AG04450 (cell line): ENCODE measurements around the gene SCAI. TPM values are rescaled to one million over a fixed set of nuclear protein-coding genes. Genes with fewer than 3 reads are reported as not detected.

Experiments used
- CTCF ChIA-PET: fragments of 300-600, 350-600 bp; formaldehyde crosslinking; extraction: SDS; loops from one replicate; lab custom pipeline; 2022; ENCODE audit warnings: antibody characterized with exemption, inconsistent platforms; lab: Charles Lee
- POLR2A ChIA-PET: fragments of 350-600 bp; formaldehyde crosslinking; extraction: SDS; loops from one replicate; lab custom pipeline; 2021; ENCODE audit warnings: antibody characterized with exemption, inconsistent platforms; lab: Yijun Ruan, JAX
- DNase-seq: peaks from one replicate; pipeline ENCODE4 v3.0.0-alpha.2; 2011; ENCODE audit warnings: low read depth, low spot score
- H3K27ac ChIP-seq: one replicate; pipeline ENCODE4 v1.5.1; 2012; ENCODE audit warnings: low read depth, low read length, control low read depth
- H3K27me3 ChIP-seq: one replicate; pipeline ENCODE4 v1.6.0; 2012; ENCODE audit warnings: low read length; ENCODE audit not compliant: control insufficient read depth, insufficient read depth
- H3K4me3 ChIP-seq: 2 replicates; pipeline ENCODE4 v1.5.1; 2011; ENCODE audit warnings: mild to moderate bottlenecking, low read depth, low read length, control low read depth
- H3K9me3 ChIP-seq: 2 replicates; pipeline ENCODE4 v1.5.1; 2012; ENCODE audit warnings: low read length; ENCODE audit not compliant: control insufficient read depth, insufficient read depth
- CTCF ChIP-seq: IDR thresholded peaks from 2 replicates; pipeline ENCODE4 v1.5.1; 2011; ENCODE audit warnings: low read depth, low read length, control low read depth, inconsistent platforms
- polyA plus RNA-seq: library from polyadenylated mRNA; depleted of rRNA; stranded (reverse); fragments of >200 nt; gene quantifications from 2 replicates; pipeline ENCODE4 v1.2.3, GENCODE V29; 2011

The SCAI gene
- polyA plus RNA-seq, 1 experiment = 13.9 TPM

GRCh38 chr9:125150349-125151245 lies 7.3 kb upstream of the SCAI start:
- Histone ChIP-seq H3K4me3 (no peak overlapping the region), H3K27me3 (no peaks in the 10 kb centered on the region), H3K9me3 (no peaks in the 10 kb centered on the region), H3K27ac (no peak overlapping the region)
- ChIA-PET CTCF (interaction anchor here (1.2 kb wide), 1 partner anchor 376 kb away, joined by 4 read pairs; no protein-coding TSS in a partner anchor), POLR2A (interaction anchor here (0.6 kb wide), 1 partner anchor 66 kb away, joined by 7 read pairs; no protein-coding TSS in a partner anchor)
- TF ChIP-seq CTCF = no peak
- DNase-seq = no peak

GRCh38 chr9:125147401-125147951 lies 4.1 kb upstream of the SCAI start:
- DNase-seq = no peak
- H3K27me3 ChIP-seq = no peaks in the 10 kb centered on the region
- ChIA-PET POLR2A (interaction anchor here (1.0 to 1.7 kb wide), 2 partner anchors 14 to 206 kb away, joined by 3 to 5 read pairs; partner anchors contain the start of gene GOLGA1), CTCF (interaction anchor here (1.2 kb wide), 1 partner anchor 373 kb away, joined by 4 read pairs; no protein-coding TSS in a partner anchor)
- H3K27ac ChIP-seq = no peak overlapping the region
- no peaks in the 10 kb centered on the region for H3K9me3 ChIP-seq
- H3K4me3 ChIP-seq = no peak overlapping the region
- TF ChIP-seq CTCF = no peak

- no peak for TF ChIP-seq CTCF
- Histone ChIP-seq H3K27ac (peak overlapping the region; percentile 62), H3K9me3 (no peaks in the 10 kb centered on the region), H3K4me3 (peak overlapping the region; percentile 20), H3K27me3 (no peaks in the 10 kb centered on the region)
- ChIA-PET POLR2A (interaction anchor here (0.6 to 1.7 kb wide), 4 partner anchors 15 to 205 kb away, joined by 3 to 7 read pairs (median 4); partner anchors contain the start of genes GOLGA1, HSPA5 and RABEPK), CTCF (no interaction called here)
- peak; percentile 87 for DNase-seq
Measured at GRCh38 chr9:125146247-125146646, 2.9 kb upstream of the SCAI start.

GRCh38 chr9:125145425-125145824 lies 2.1 kb upstream of the SCAI start:
- POLR2A ChIA-PET = interaction anchor here (0.7 to 1.5 kb wide), 3 partner anchors 25 to 190 kb away, joined by 3 to 4 read pairs (median 3); partner anchors contain the start of gene HSPA5
- CTCF ChIA-PET = no interaction called here
- Histone ChIP-seq H3K9me3 (no peaks in the 10 kb centered on the region), H3K27ac (no peak overlapping the region), H3K27me3 (no peaks in the 10 kb centered on the region), H3K4me3 (no peak overlapping the region)
- no peak for DNase-seq
- TF ChIP-seq CTCF = no peak
